Activated naive CD8-positive, alpha-beta T cell (primary cell): ENCODE results near the gene NOA1.

Experiments used
- H3K27ac Mint-ChIP-seq: one replicate; pipeline ENCODE4 v1.8.0; 2021; ENCODE audit warnings: mixed read lengths
- H3K27me3 Mint-ChIP-seq: one replicate; pipeline ENCODE4 v1.8.0; 2021; ENCODE audit warnings: mixed read lengths
- H3K36me3 Mint-ChIP-seq: one replicate; pipeline ENCODE4 v1.8.0; 2021; ENCODE audit warnings: mixed read lengths
- H3K4me1 Mint-ChIP-seq: one replicate; pipeline ENCODE4 v1.8.0; 2021; ENCODE audit warnings: low read depth, mixed read lengths
- H3K4me3 Mint-ChIP-seq: one replicate; pipeline ENCODE4 v1.8.0; 2021; ENCODE audit warnings: mild to moderate bottlenecking, mixed read lengths
- H3K9me3 Mint-ChIP-seq: one replicate; pipeline ENCODE4 v1.8.0; 2021; ENCODE audit warnings: low read depth, mixed read lengths

The NOA1 gene

GRCh38 chr4:56977321-56978012, at the start of gene NOA1:
Gene NOA1 (minus strand): TSS chr4:56977606. CDS start chr4:56977585, 21 bp downstream.
- Mint-ChIP-seq H3K27me3 (no peaks in the 10 kb centered on the region), H3K36me3 (peaks cover 24% of the 10 kb centered on the region), H3K9me3 (peaks cover 8% of the 10 kb centered on the region), H3K4me1 (peaks cover 61% of the 10 kb centered on the region), H3K27ac (peak within 1 kb of the TSS; percentile 98), H3K4me3 (peak within 1 kb of the TSS; percentile 100)

GRCh38 chr4:57023104-57023503, 45.7 kb upstream of the NOA1 start:
- no peak overlapping the region for H3K4me3 Mint-ChIP-seq
- H3K27ac Mint-ChIP-seq = no peak overlapping the region

GRCh38 chr4:57020467-57021101, 43.2 kb upstream of the NOA1 start:
- peaks cover 10% of the 10 kb centered on the region for H3K36me3 Mint-ChIP-seq
- no peaks in the 10 kb centered on the region for H3K27me3 Mint-ChIP-seq
- H3K9me3 Mint-ChIP-seq = no peaks in the 10 kb centered on the region
- no peak overlapping the region for H3K4me3 Mint-ChIP-seq
- peak overlapping the region; percentile 64 for H3K27ac Mint-ChIP-seq
- H3K4me1 Mint-ChIP-seq = peaks cover 2% of the 10 kb centered on the region

More at GRCh38 chr4:57023104-57023503, 45.7 kb upstream of the NOA1 start:
- no peaks in the 10 kb centered on the region for H3K27me3 Mint-ChIP-seq
- H3K36me3 Mint-ChIP-seq = peaks cover 6% of the 10 kb centered on the region
- H3K4me1 Mint-ChIP-seq = peaks cover 3% of the 10 kb centered on the region
- no peaks in the 10 kb centered on the region for H3K9me3 Mint-ChIP-seq

GRCh38 chr4:57018980-57019379, 41.6 kb upstream of the NOA1 start:
- peak overlapping the region; percentile 7 for H3K27ac Mint-ChIP-seq
- H3K27me3 Mint-ChIP-seq = no peaks in the 10 kb centered on the region
- H3K36me3 Mint-ChIP-seq = peaks cover 10% of the 10 kb centered on the region
- no peaks in the 10 kb centered on the region for H3K9me3 Mint-ChIP-seq
- no peak overlapping the region for H3K4me3 Mint-ChIP-seq
- peaks cover 2% of the 10 kb centered on the region for H3K4me1 Mint-ChIP-seq

- Mint-ChIP-seq H3K27ac (peak overlapping the region; percentile 28), H3K36me3 (peaks cover 10% of the 10 kb centered on the region), H3K9me3 (no peaks in the 10 kb centered on the region), H3K4me1 (peaks cover 8% of the 10 kb centered on the region), H3K27me3 (no peaks in the 10 kb centered on the region), H3K4me3 (no peak overlapping the region)
These were observed 36.2 kb upstream of the NOA1 start for GRCh38 chr4:57013543-57014120.

GRCh38 chr4:56999751-57000150, 22.3 kb upstream of the NOA1 start:
- H3K36me3 Mint-ChIP-seq = peaks cover 9% of the 10 kb centered on the region

GRCh38 chr4:56995525-56995924, 18.1 kb upstream of the NOA1 start:
- H3K4me1 Mint-ChIP-seq = peaks cover 28% of the 10 kb centered on the region
- no peaks in the 10 kb centered on the region for H3K9me3 Mint-ChIP-seq
- no peak overlapping the region for H3K4me3 Mint-ChIP-seq
- peaks cover 7% of the 10 kb centered on the region for H3K36me3 Mint-ChIP-seq
- no peak overlapping the region for H3K27ac Mint-ChIP-seq
- H3K27me3 Mint-ChIP-seq = no peaks in the 10 kb centered on the region

More at GRCh38 chr4:56999751-57000150, 22.3 kb upstream of the NOA1 start:
- H3K4me1 Mint-ChIP-seq = peaks cover 7% of the 10 kb centered on the region
- H3K27me3 Mint-ChIP-seq = no peaks in the 10 kb centered on the region
- no peak overlapping the region for H3K27ac Mint-ChIP-seq
- no peaks in the 10 kb centered on the region for H3K9me3 Mint-ChIP-seq
- no peak overlapping the region for H3K4me3 Mint-ChIP-seq

GRCh38 chr4:56990109-56990905, 12.9 kb upstream of the NOA1 start:
- H3K36me3 Mint-ChIP-seq = peaks cover 5% of the 10 kb centered on the region
- no peaks in the 10 kb centered on the region for H3K9me3 Mint-ChIP-seq
- H3K4me3 Mint-ChIP-seq = no peak overlapping the region
- H3K4me1 Mint-ChIP-seq = peaks cover 52% of the 10 kb centered on the region
- no peaks in the 10 kb centered on the region for H3K27me3 Mint-ChIP-seq
- peak overlapping the region; percentile 46 for H3K27ac Mint-ChIP-seq

- H3K27ac Mint-ChIP-seq = no peak overlapping the region
These were observed 9.5 kb upstream of the NOA1 start for GRCh38 chr4:56986952-56987351.

GRCh38 chr4:56986192-56986591, 8.8 kb upstream of the NOA1 start:
- Mint-ChIP-seq H3K4me1 (peaks cover 67% of the 10 kb centered on the region), H3K9me3 (no peaks in the 10 kb centered on the region), H3K27ac (no peak overlapping the region), H3K27me3 (no peaks in the 10 kb centered on the region), H3K4me3 (no peak overlapping the region), H3K36me3 (peaks cover 13% of the 10 kb centered on the region)

More at GRCh38 chr4:56986952-56987351, 9.5 kb upstream of the NOA1 start:
- Mint-ChIP-seq H3K4me3 (no peak overlapping the region), H3K27me3 (no peaks in the 10 kb centered on the region), H3K4me1 (peaks cover 67% of the 10 kb centered on the region), H3K36me3 (peaks cover 7% of the 10 kb centered on the region), H3K9me3 (no peaks in the 10 kb centered on the region)

- peaks cover 12% of the 10 kb centered on the region for H3K36me3 Mint-ChIP-seq
- H3K4me1 Mint-ChIP-seq = peaks cover 59% of the 10 kb centered on the region
- no peaks in the 10 kb centered on the region for H3K27me3 Mint-ChIP-seq
- no peaks in the 10 kb centered on the region for H3K9me3 Mint-ChIP-seq
- peak overlapping the region; percentile 79 for H3K27ac Mint-ChIP-seq
- peak overlapping the region; percentile 100 for H3K4me3 Mint-ChIP-seq
These were observed 4.4 kb upstream of the NOA1 start for GRCh38 chr4:56981795-56982201.

- peaks cover 59% of the 10 kb centered on the region for H3K4me1 Mint-ChIP-seq
- peaks cover 10% of the 10 kb centered on the region for H3K36me3 Mint-ChIP-seq
- no peaks in the 10 kb centered on the region for H3K9me3 Mint-ChIP-seq
- H3K4me3 Mint-ChIP-seq = peak overlapping the region; percentile 100
- H3K27me3 Mint-ChIP-seq = no peaks in the 10 kb centered on the region
- H3K27ac Mint-ChIP-seq = peak overlapping the region; percentile 98
These were observed 2.1 kb upstream of the NOA1 start for GRCh38 chr4:56979421-56980072.

GRCh38 chr4:56978750-56979303, 1.4 kb upstream of the NOA1 start, which contains the start of gene POLR2B:
Gene POLR2B (plus strand): TSS chr4:56978896. CDS start chr4:56978986, 90 bp downstream.
- H3K36me3 Mint-ChIP-seq = peaks cover 13% of the 10 kb centered on the region
- H3K27me3 Mint-ChIP-seq = no peaks in the 10 kb centered on the region
- peak within 1 kb of the TSS; percentile 100 for H3K4me3 Mint-ChIP-seq
- H3K4me1 Mint-ChIP-seq = peaks cover 56% of the 10 kb centered on the region
- peak within 1 kb of the TSS; percentile 98 for H3K27ac Mint-ChIP-seq
- H3K9me3 Mint-ChIP-seq = peaks cover 1% of the 10 kb centered on the region

GRCh38 chr4:56976837-56977320, 527 bp downstream of the NOA1 start:
- Mint-ChIP-seq H3K27me3 (no peaks in the 10 kb centered on the region), H3K4me3 (peak overlapping the region; percentile 100), H3K4me1 (peaks cover 62% of the 10 kb centered on the region), H3K9me3 (peaks cover 8% of the 10 kb centered on the region), H3K27ac (peak overlapping the region; percentile 97), H3K36me3 (peaks cover 28% of the 10 kb centered on the region)
